Measurements from ENCODE around the gene CLCN4.
A peak's percentile ranks its signal among the peaks of the same experiment; 100 is the strongest.

CLCN4 gene

DNA sequence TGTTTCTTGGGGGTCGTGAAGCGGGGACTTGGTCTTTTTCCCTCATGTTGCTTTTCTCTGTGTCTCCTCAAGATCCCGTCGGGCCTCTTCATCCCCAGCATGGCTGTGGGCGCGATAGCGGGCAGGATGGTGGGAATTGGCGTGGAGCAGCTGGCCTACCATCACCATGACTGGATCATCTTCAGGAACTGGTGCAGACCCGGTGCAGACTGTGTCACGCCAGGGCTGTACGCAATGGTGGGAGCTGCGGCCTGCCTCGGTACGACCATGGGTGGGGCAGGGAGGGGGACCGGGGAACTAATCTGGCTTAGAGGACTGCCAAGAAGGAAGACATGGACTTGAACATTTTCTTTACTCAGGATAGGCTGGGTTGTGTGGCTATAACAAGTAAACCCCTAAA lies 55.6 kb downstream of the CLCN4 start:
- Histone ChIP-seq H4K20me1 (ENCODE audit: insufficient read depth) (no peaks in the 10 kb centered on the region), H3K27ac (no peak overlapping the region), H2AFZ (ENCODE audit: low read depth) (no peak overlapping the region), H3K4me1 (ENCODE audit: low read depth, poor library complexity, severe bottlenecking) (no peaks in the 10 kb centered on the region), H3K79me2 (ENCODE audit: insufficient read depth, low read depth) (no peaks in the 10 kb centered on the region), H3K27me3 (ENCODE audit: insufficient read depth, low read depth) (no peaks in the 10 kb centered on the region), H3K4me3 (IDR thresholded peaks at IDR 0.05; ENCODE audit: insufficient read depth, low read depth, low read length) (no peak overlapping the region), H3K9ac (no peak overlapping the region), H3K4me2 (no peak overlapping the region), H3K36me3 (ENCODE audit: insufficient read depth) (no peaks in the 10 kb centered on the region)
- TF ChIP-seq, protein P1, sequence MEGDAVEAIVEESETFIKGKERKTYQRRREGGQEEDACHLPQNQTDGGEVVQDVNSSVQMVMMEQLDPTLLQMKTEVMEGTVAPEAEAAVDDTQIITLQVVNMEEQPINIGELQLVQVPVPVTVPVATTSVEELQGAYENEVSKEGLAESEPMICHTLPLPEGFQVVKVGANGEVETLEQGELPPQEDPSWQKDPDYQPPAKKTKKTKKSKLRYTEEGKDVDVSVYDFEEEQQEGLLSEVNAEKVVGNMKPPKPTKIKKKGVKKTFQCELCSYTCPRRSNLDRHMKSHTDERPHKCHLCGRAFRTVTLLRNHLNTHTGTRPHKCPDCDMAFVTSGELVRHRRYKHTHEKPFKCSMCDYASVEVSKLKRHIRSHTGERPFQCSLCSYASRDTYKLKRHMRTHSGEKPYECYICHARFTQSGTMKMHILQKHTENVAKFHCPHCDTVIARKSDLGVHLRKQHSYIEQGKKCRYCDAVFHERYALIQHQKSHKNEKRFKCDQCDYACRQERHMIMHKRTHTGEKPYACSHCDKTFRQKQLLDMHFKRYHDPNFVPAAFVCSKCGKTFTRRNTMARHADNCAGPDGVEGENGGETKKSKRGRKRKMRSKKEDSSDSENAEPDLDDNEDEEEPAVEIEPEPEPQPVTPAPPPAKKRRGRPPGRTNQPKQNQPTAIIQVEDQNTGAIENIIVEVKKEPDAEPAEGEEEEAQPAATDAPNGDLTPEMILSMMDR (conservative IDR thresholded peaks at IDR 0.05; ENCODE audit: low read depth, low read length), result no peak

DNA sequence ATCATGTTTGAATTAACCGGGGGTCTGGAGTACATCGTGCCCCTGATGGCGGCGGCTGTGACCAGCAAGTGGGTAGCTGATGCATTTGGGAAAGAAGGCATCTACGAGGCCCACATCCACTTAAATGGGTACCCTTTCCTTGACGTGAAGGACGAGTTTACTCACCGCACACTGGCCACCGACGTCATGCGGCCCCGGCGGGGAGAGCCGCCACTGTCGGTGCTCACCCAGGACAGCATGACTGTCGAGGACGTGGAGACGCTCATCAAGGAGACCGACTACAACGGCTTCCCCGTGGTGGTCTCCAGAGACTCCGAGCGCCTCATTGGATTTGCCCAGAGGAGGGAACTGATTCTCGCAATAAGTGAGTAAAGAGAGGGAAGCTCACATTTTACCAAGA lies 56.9 kb downstream of the CLCN4 start:
- Histone ChIP-seq H3K4me1 (ENCODE audit: low read depth, poor library complexity, severe bottlenecking) (peaks cover 3% of the 10 kb centered on the region), H3K36me3 (ENCODE audit: insufficient read depth) (no peaks in the 10 kb centered on the region), H3K4me3 (IDR thresholded peaks at IDR 0.05; ENCODE audit: insufficient read depth, low read depth, low read length) (no peak overlapping the region), H3K27ac (no peak overlapping the region), H2AFZ (ENCODE audit: low read depth) (no peak overlapping the region), H3K9ac (no peak overlapping the region), H3K79me2 (ENCODE audit: insufficient read depth, low read depth) (no peaks in the 10 kb centered on the region), H4K20me1 (ENCODE audit: insufficient read depth) (no peaks in the 10 kb centered on the region), H3K4me2 (no peak overlapping the region), H3K27me3 (ENCODE audit: insufficient read depth, low read depth) (no peaks in the 10 kb centered on the region)
- TF ChIP-seq, protein P1 (conservative IDR thresholded peaks at IDR 0.05; ENCODE audit: low read depth, low read length), result no peak

DNA sequence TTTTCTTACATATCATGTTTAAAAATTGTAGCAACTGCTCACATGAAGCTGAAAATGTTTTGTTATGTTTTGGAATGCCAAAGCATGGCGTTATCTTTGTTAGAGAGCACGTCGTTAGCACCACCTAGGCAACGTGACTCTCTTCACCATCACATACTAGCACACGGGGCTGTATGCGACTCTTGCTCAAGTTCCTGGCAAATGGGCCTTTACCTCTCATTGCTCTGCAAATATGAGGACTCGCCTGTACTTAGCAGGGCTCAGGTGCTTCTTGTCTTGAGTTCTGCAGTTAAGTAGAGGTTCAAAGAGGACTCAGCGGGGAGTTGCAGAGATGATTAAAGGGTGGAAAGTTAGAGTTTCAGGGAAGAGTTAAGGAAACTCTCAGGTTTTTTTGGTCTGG lies 59.4 kb downstream of the CLCN4 start:
- H3K27me3 ChIP-seq (ENCODE audit: insufficient read depth, low read depth), result no peaks in the 10 kb centered on the region

DNA sequence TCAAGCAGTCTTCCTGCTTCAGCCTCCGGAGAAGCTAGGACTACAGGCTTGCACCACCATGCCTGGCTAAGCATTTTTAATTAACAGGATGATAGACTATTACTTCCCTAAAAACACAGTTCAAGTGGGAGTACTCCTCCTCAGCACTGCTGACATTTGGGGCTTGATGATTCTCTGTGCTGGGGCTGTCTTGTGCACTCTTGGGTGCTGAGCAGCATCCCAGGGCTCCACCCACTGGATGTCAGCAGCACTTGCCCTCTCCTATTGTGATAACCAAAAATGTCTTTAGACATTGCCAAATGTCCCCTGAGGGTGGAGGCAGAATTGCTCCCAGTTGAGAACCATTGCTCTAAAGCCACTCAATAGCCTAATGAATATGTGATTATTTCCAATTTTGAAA lies 60.4 kb downstream of the CLCN4 start:
- no peak overlapping the region for H2AFZ ChIP-seq (ENCODE audit: low read depth)
- H3K27ac ChIP-seq, result no peak overlapping the region
- no peak overlapping the region for H3K4me3 ChIP-seq (IDR thresholded peaks at IDR 0.05; ENCODE audit: insufficient read depth, low read depth, low read length)
- no peaks in the 10 kb centered on the region for H3K36me3 ChIP-seq (ENCODE audit: insufficient read depth)
- no peaks in the 10 kb centered on the region for H3K79me2 ChIP-seq (ENCODE audit: insufficient read depth, low read depth)
- H3K4me1 ChIP-seq (ENCODE audit: low read depth, poor library complexity, severe bottlenecking), result peaks cover 3% of the 10 kb centered on the region
- no peaks in the 10 kb centered on the region for H4K20me1 ChIP-seq (ENCODE audit: insufficient read depth)
- H3K27me3 ChIP-seq (ENCODE audit: insufficient read depth, low read depth), result no peaks in the 10 kb centered on the region
- TF ChIP-seq, protein P1 (conservative IDR thresholded peaks at IDR 0.05; ENCODE audit: low read depth, low read length), result 0 out of 2 replicates have a peak, but pooled peaks have one; percentile 10
- no peak overlapping the region for H3K9ac ChIP-seq
- no peak overlapping the region for H3K4me2 ChIP-seq

More for the DNA sequence above, 59.4 kb downstream of the CLCN4 start:
- H2AFZ ChIP-seq (ENCODE audit: low read depth), result no peak overlapping the region
- TF ChIP-seq, protein P1 (conservative IDR thresholded peaks at IDR 0.05; ENCODE audit: low read depth, low read length), result no peak
- no peak overlapping the region for H3K9ac ChIP-seq
- no peak overlapping the region for H3K4me2 ChIP-seq
- peaks cover 3% of the 10 kb centered on the region for H3K4me1 ChIP-seq (ENCODE audit: low read depth, poor library complexity, severe bottlenecking)
- H3K27ac ChIP-seq, result no peak overlapping the region
- H3K4me3 ChIP-seq (IDR thresholded peaks at IDR 0.05; ENCODE audit: insufficient read depth, low read depth, low read length), result no peak overlapping the region
- H3K36me3 ChIP-seq (ENCODE audit: insufficient read depth), result no peaks in the 10 kb centered on the region
- no peaks in the 10 kb centered on the region for H4K20me1 ChIP-seq (ENCODE audit: insufficient read depth)
- H3K79me2 ChIP-seq (ENCODE audit: insufficient read depth, low read depth), result no peaks in the 10 kb centered on the region
